HCT116 (cell line): Measurements from ENCODE around the gene IQCK. TPM values are rescaled to one million over a fixed set of nuclear protein-coding genes. Genes with fewer than 3 reads are reported as not detected.

Source experiments
- ATAC-seq: fragments of 200-7000 bp; cut with Tn5 transposase; 2 replicates; pipeline ENCODE4 v1.9.1; 2020; ENCODE audit warnings: mild to moderate bottlenecking, moderate library complexity
- BruUV-seq: library from RNA; stranded (reverse); fragments of 400-500 nt; replicated peaks from 2 replicates; lab custom pipeline; 2021; lab: Mats Ljungman, UMichigan
- CTCF ChIA-PET: fragments of 300-600 bp; sonication (Branson Sonifier 250); formaldehyde crosslinking; loops from one replicate; lab custom pipeline; 2021; ENCODE audit warnings: antibody characterized with exemption; lab: Charles Lee
- POLR2A ChIA-PET: fragments of 300-600, 350-600 bp; sonication (Branson Sonifier 250); formaldehyde crosslinking; loops from one replicate; lab custom pipeline; 2021; ENCODE audit warnings: antibody characterized with exemption; lab: Charles Lee
- RAD21 ChIA-PET, 2 experiments: fragments of 300-600 bp; sonication (Branson Sonifier 250); formaldehyde crosslinking; loops; one replicate each; lab custom pipeline; 2023; ENCODE audit warnings: low total read pairs in 2 of 2; ENCODE audit not compliant: uncharacterized antibody in 2 of 2, unreplicated experiment in 2 of 2, low non-redundant PET in 1 of 2; lab: Charles Lee
- DNase-seq: peaks from one replicate; pipeline ENCODE4 v3.0.0-alpha.2; 2010; ENCODE audit warnings: low read depth, low spot score
- H2AFZ ChIP-seq: fragments of 200-600 bp; shearing (Covaris generic), sonication (generic); 2 replicates; pipeline ENCODE4 v1.6.1; 2017; ENCODE audit warnings: low read depth, mixed run types, mixed read lengths, antibody characterized with exemption, low read length; ENCODE audit not compliant: poor library complexity, severe bottlenecking
- H3K27ac ChIP-seq: 2 replicates; pipeline ENCODE4 v1.5.1; 2012; ENCODE audit warnings: low read depth, low read length
- H3K27me3 ChIP-seq: fragments of 200-600 bp; sonication (generic); 2 replicates; pipeline ENCODE4 v1.6.1; 2016; ENCODE audit warnings: mixed run types, low read length, mixed read lengths; ENCODE audit not compliant: insufficient read depth
- H3K36me3 ChIP-seq, 2 experiments: fragments of 200-500 bp in 1 of 2; fragments of 200-600 bp in 1 of 2; sonication (Bioruptor generic) in 1 of 2; sonication (generic) in 1 of 2; 2 replicates each; pipeline versions ENCODE4 v1.5.1 to v1.6.1; 2014 to 2016; ENCODE audit warnings: low read length in 2 of 2, inconsistent platforms in 1 of 2, mixed read lengths in 1 of 2, mixed run types in 1 of 2; ENCODE audit not compliant: insufficient read depth in 2 of 2, control insufficient read depth in 1 of 2
- H3K4me1 ChIP-seq, 2 experiments: fragments of 200-600 bp in 1 of 2; sonication (generic) in 1 of 2; 2 replicates each; pipeline versions ENCODE4 v1.5.1 to v1.6.1; 2012 to 2017; ENCODE audit warnings: low read length in 2 of 2, inconsistent platforms in 1 of 2, mild to moderate bottlenecking in 1 of 2, mixed read lengths in 1 of 2, mixed run types in 1 of 2, moderate library complexity in 1 of 2; ENCODE audit not compliant: insufficient read depth in 2 of 2, control insufficient read depth in 1 of 2
- H3K4me2 ChIP-seq: fragments of 200-600 bp; sonication (generic); 2 replicates; pipeline ENCODE4 v1.6.1; 2017; ENCODE audit warnings: mixed run types, low read length, mixed read lengths
- H3K4me3 ChIP-seq, 2 experiments: fragments of 200-600 bp in 1 of 2; sonication (generic) in 1 of 2; replicated peaks in 1 of 2; 2 replicates each; pipeline ENCODE4 v1.5.1; 2011 to 2016; ENCODE audit warnings: low read length in 2 of 2, control low read depth in 1 of 2, low read depth in 1 of 2, mild to moderate bottlenecking in 1 of 2, mixed read lengths in 1 of 2, mixed run types in 1 of 2
- H3K79me2 ChIP-seq: fragments of 200-600 bp; sonication (generic); 2 replicates; pipeline ENCODE4 v1.6.1; 2017; ENCODE audit warnings: mild to moderate bottlenecking, mixed run types, low read length, moderate library complexity, mixed read lengths; ENCODE audit not compliant: insufficient read depth
- H3K9ac ChIP-seq: fragments of 200-600 bp; sonication (generic); 2 replicates; pipeline ENCODE4 v1.6.1; 2016; ENCODE audit warnings: low read length, mixed read lengths
- H3K9me2 ChIP-seq: fragments of 200-600 bp; sonication (generic), shearing (Covaris generic); 2 replicates; pipeline ENCODE4 v1.6.1; 2017; ENCODE audit warnings: mixed run types, mild to moderate bottlenecking, moderate library complexity; ENCODE audit not compliant: insufficient read depth
- H3K9me3 ChIP-seq, 2 experiments: fragments of 200-500 bp in 1 of 2; fragments of 200-600 bp in 1 of 2; sonication (Bioruptor generic) in 1 of 2; sonication (generic) in 1 of 2; 2 replicates each; pipeline ENCODE4 v1.6.1; 2014 to 2017; ENCODE audit warnings: low read length in 2 of 2, mixed read lengths in 2 of 2, inconsistent platforms in 1 of 2, low read depth in 1 of 2, mild to moderate bottlenecking in 1 of 2, mixed run types in 1 of 2, moderate library complexity in 1 of 2; ENCODE audit not compliant: control insufficient read depth in 1 of 2, insufficient read depth in 1 of 2
- H4K20me1 ChIP-seq: fragments of 200-600 bp; sonication (generic), shearing (Covaris generic); 2 replicates; pipeline ENCODE4 v1.6.1; 2017; ENCODE audit warnings: mixed run types, mild to moderate bottlenecking, moderate library complexity; ENCODE audit not compliant: insufficient read depth
- ATF3 ChIP-seq: IDR thresholded peaks from 2 replicates; pipeline ENCODE4 v1.6.1; 2012
- CEBPB ChIP-seq: IDR thresholded peaks from 2 replicates; pipeline ENCODE4 v1.6.1; 2012; ENCODE audit warnings: low read depth
- EGR1 ChIP-seq: IDR thresholded peaks from 2 replicates; pipeline ENCODE4 v1.6.1; 2012; ENCODE audit warnings: low read depth
- ELF1 ChIP-seq: IDR thresholded peaks from 2 replicates; pipeline ENCODE4 v1.6.1; 2012; ENCODE audit warnings: low read depth, borderline replicate concordance
- EZH2 ChIP-seq: fragments of 200-600 bp; sonication (generic); IDR thresholded peaks from 2 replicates; pipeline ENCODE4 v1.6.1; 2017; ENCODE audit warnings: antibody characterized with exemption, mixed run types
- EZH2phosphoT487 ChIP-seq: fragments of 200-600 bp; IDR thresholded peaks from 2 replicates; pipeline ENCODE4 v1.6.1; 2018; ENCODE audit warnings: antibody characterized with exemption, borderline replicate concordance
- JUND ChIP-seq: IDR thresholded peaks from 2 replicates; pipeline ENCODE4 v1.6.1; 2012
- MAX ChIP-seq: IDR thresholded peaks from 2 replicates; pipeline ENCODE4 v1.6.1; 2012
- POLR2A ChIP-seq: IDR thresholded peaks from 2 replicates; pipeline ENCODE4 v1.7.0; 2011; ENCODE audit warnings: borderline replicate concordance; ENCODE audit not compliant: insufficient read depth, insufficient read length; ENCODE audit errors: extremely low read depth
- POLR2AphosphoS5 ChIP-seq: IDR thresholded peaks from 2 replicates; pipeline ENCODE4 v1.6.1; 2011; ENCODE audit warnings: mild to moderate bottlenecking, low read depth, low read length, moderate library complexity
- RAD21 ChIP-seq: IDR thresholded peaks from 2 replicates; pipeline ENCODE4 v1.6.1; 2012; ENCODE audit warnings: low read depth, mild to moderate bottlenecking
- REST ChIP-seq: IDR thresholded peaks from 2 replicates; pipeline ENCODE4 v1.6.1; 2012; ENCODE audit warnings: low read depth
- SP1 ChIP-seq: IDR thresholded peaks from 2 replicates; pipeline ENCODE4 v1.6.1; 2012; ENCODE audit warnings: low read depth
- SRF ChIP-seq: IDR thresholded peaks from 2 replicates; pipeline ENCODE4 v1.6.1; 2012; ENCODE audit warnings: low read depth
- YY1 ChIP-seq: IDR thresholded peaks from 2 replicates; pipeline ENCODE4 v1.6.1; 2011; ENCODE audit warnings: low read length, low read depth, moderate library complexity, mild to moderate bottlenecking; ENCODE audit not compliant: insufficient replicate concordance; ENCODE audit errors: extremely low read depth
- ZBTB33 ChIP-seq: IDR thresholded peaks from 2 replicates; pipeline ENCODE4 v1.6.1; 2011; ENCODE audit warnings: mild to moderate bottlenecking, low read length, moderate library complexity; ENCODE audit not compliant: insufficient replicate concordance; ENCODE audit errors: extremely low read depth
- ZFX ChIP-seq: fragments of 450-650 bp; IDR thresholded peaks from 2 replicates; pipeline ENCODE4 v1.6.1; 2017
- ZNF274 ChIP-seq: fragments of 200-500 bp; sonication (Bioruptor generic); IDR thresholded peaks from 2 replicates; pipeline ENCODE4 v1.6.1; 2014; ENCODE audit warnings: mild to moderate bottlenecking, low read depth, low read length, inconsistent platforms
- intact Hi-C: fragments of 100-400 bp; cut with micrococcal nuclease; formaldehyde crosslinking; loops from 2 replicates; pipeline ENCODE4 v1.10.0; 2022
- total RNA-seq: library from RNA; stranded (reverse); gene quantifications from one replicate; pipeline ENCODE4 v1.2.1, GENCODE V29; 2021; ENCODE audit not compliant: unreplicated experiment

IQCK gene
- total RNA-seq, 1 experiment from 2014 or later = 11.8 TPM

GRCh38 chr16:19890901-19891300 lies 172.8 kb downstream of the IQCK start (continued):
- TF ChIP-seq ZBTB33 (no peak), SP1 (no peak), EZH2phosphoT487 (no peak), EGR1 (no peak), ATF3 (no peak), POLR2AphosphoS5 (no peak), YY1 (no peak), POLR2A (no peak), ZNF274 (no peak)

GRCh38 chr16:19892902-19893301 lies 174.8 kb downstream of the IQCK start:
- Histone ChIP-seq H4K20me1 (no peaks in the 10 kb centered on the region), H3K9ac (no peak overlapping the region), H3K27ac (no peak overlapping the region), H3K4me1 (no peaks in the 10 kb centered on the region), H3K4me2 (no peak overlapping the region), H3K4me3 (no peak overlapping the region), H3K36me3 (no peaks in the 10 kb centered on the region), H3K9me2 (no peaks in the 10 kb centered on the region), H3K79me2 (no peaks in the 10 kb centered on the region), H2AFZ (no peak overlapping the region), H3K27me3 (no peaks in the 10 kb centered on the region), H3K9me3 (no peaks in the 10 kb centered on the region)
- ChIA-PET POLR2A (no interaction called here), CTCF (interaction anchor here (1.9 kb wide), 1 partner anchor 309 kb away, joined by 7 read pairs; no protein-coding TSS in a partner anchor), RAD21 (no interaction called here)
- no TSS peak for BruUV-seq
- no peak for DNase-seq
- no peak for TF ChIP-seq POLR2A
- no peak for TF ChIP-seq SRF
- TF ChIP-seq ELF1 = no peak
- TF ChIP-seq CEBPB = no peak
- no peak for TF ChIP-seq EZH2
- TF ChIP-seq YY1 = no peak
- no peak for TF ChIP-seq ATF3
- no peak for TF ChIP-seq MAX
- no peak for TF ChIP-seq RAD21
- no peak for TF ChIP-seq POLR2AphosphoS5
- TF ChIP-seq REST = no peak
- TF ChIP-seq ZFX = no peak
- TF ChIP-seq EGR1 = no peak
- no peak for TF ChIP-seq JUND
- TF ChIP-seq SP1 = no peak
- no peak for TF ChIP-seq ZBTB33
- intact Hi-C loops = no loop called here
- ATAC-seq = no peak
